Measurements from ENCODE around the gene PNMA8A. TPM values are rescaled to one million over a fixed set of nuclear protein-coding genes. Genes with fewer than 3 reads are reported as not detected.

Gene PNMA8A
- 1.9 and 2.5 TPM in 2 replicates for total RNA-seq

GRCh38 chr19:46471116-46471733, at the start of gene PNMA8A:
TSS of gene PNMA8A (minus strand) at chr19:46471563. CDS start at chr19:46471035, 528 bp downstream.

GRCh38 chr19:46495786-46496099, 24.4 kb upstream of the PNMA8A start, which contains the start of gene PNMA8B:
TSS of gene PNMA8B (minus strand) at chr19:46495867. CDS start at chr19:46495465, 402 bp downstream.

GRCh38 chr19:46428239-46429135, 42.9 kb downstream of the PNMA8A start, which contains the start of gene PNMA8C:
TSS of gene PNMA8C (minus strand) at chr19:46428936. CDS start at chr19:46428359, 577 bp downstream.

Other genes starting within 250 kb of the PNMA8A start
- not detected in 2 replicates for gene IGFL1, start 241.8 kb downstream of the PNMA8A start, total RNA-seq
- 31.7 and 37.2 TPM in 2 replicates for gene HIF3A, start 174.5 kb downstream of the PNMA8A start, total RNA-seq
- 54.5 and 57.2 TPM in 2 replicates for gene PPP5C, start 124.5 kb downstream of the PNMA8A start, total RNA-seq
- gene CCDC8, start 58.0 kb downstream of the PNMA8A start, total RNA-seq, result 43.2 and 72.2 TPM in 2 replicates
- gene PNMA8C, start 42.6 kb downstream of the PNMA8A start, total RNA-seq, result not detected in 2 replicates
- 3.0 and 4.2 TPM in 2 replicates for gene PNMA8B, start 24.3 kb upstream of the PNMA8A start, total RNA-seq
- 188 and 192 TPM in 2 replicates for gene CALM3, start 129.8 kb upstream of the PNMA8A start, total RNA-seq
- 12.9 and 23.1 TPM in 2 replicates for gene PTGIR, start 153.5 kb upstream of the PNMA8A start, total RNA-seq
- not detected in 2 replicates for gene GNG8, start 164.6 kb upstream of the PNMA8A start, total RNA-seq
- gene DACT3, start 189.6 kb upstream of the PNMA8A start, total RNA-seq, result 17.6 and 26.5 TPM in 2 replicates
- gene PRKD2, start 245.6 kb upstream of the PNMA8A start, total RNA-seq, result 14.6 and 15.3 TPM in 2 replicates

Data from pericardium fibroblast (primary cell).